Panc1 (cell line): ENCODE results near the gene RCSD1.

Experiments used
- CTCF ChIP-seq: fragments of 450-650 bp; IDR thresholded peaks from 2 replicates; pipeline ENCODE4 v1.5.1; 2017; ENCODE audit warnings: mild to moderate bottlenecking
- POLR2AphosphoS5 ChIP-seq: IDR thresholded peaks from 2 replicates; pipeline ENCODE4 v1.6.1; 2012; ENCODE audit warnings: mild to moderate bottlenecking, low read depth, low read length, moderate library complexity
- SIN3A ChIP-seq: IDR thresholded peaks from 2 replicates; pipeline ENCODE4 v1.6.1; 2012; ENCODE audit warnings: low read depth, mild to moderate bottlenecking, low read length, moderate library complexity, borderline replicate concordance; ENCODE audit not compliant: insufficient read depth

DNA sequence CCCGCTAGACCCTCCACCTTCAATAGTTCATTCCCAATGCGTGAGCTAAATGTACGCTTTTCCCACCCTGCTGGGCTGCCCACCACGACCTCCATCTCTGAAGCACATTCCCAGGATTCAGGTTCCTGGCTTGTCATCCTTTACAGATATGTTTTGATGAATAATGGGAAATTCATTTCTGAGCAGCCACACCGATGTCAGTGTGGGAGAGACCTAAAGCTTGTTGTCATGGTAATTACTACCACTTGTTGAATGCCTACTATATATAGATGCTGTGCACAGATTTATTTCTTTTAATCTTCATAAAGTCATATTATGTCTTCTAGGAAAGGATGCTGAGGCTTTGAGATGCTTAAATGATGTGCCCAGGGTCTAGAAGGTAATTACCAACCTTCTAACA is 8.0 kb downstream of the RCSD1 start:
- no peak for TF ChIP-seq CTCF
- TF ChIP-seq POLR2AphosphoS5, result no peak
- no peak for TF ChIP-seq SIN3A
